A549 (cell line): ENCODE results near the gene PTPN6. TPM values are rescaled to one million over a fixed set of nuclear protein-coding genes. Genes with fewer than 3 reads are reported as not detected.

Source experiments
- ATAC-seq, 2 experiments: fragments of 200-7000 bp in 1 of 2; fragments of >200 bp in 1 of 2; cut with Nextera tagmentation in 1 of 2; cut with Tn5 transposase in 1 of 2; 3 replicates each; pipeline versions ENCODE4 v1.8.0 to v1.9.1; 2018 to 2020; ENCODE audit warnings: mild to moderate bottlenecking in 1 of 2, moderate library complexity in 1 of 2
- CTCF ChIA-PET: fragments of 300-600 bp; sonication (Branson Sonifier 250); formaldehyde crosslinking; extraction: SDS; loops from one replicate; lab custom pipeline; 2021; ENCODE audit warnings: antibody characterized with exemption, inconsistent platforms; lab: Yijun Ruan, JAX
- POLR2A ChIA-PET: fragments of 350-600 bp; formaldehyde crosslinking; extraction: SDS; loops from one replicate; lab custom pipeline; 2021; ENCODE audit warnings: antibody characterized with exemption, inconsistent platforms; lab: Yijun Ruan, JAX
- DNase-seq, 2 experiments: peaks; one replicate each; pipeline versions ENCODE4 v3.0.0 to v3.0.0-alpha.2; 2011 to 2016; ENCODE audit warnings: low read depth in 1 of 2, low spot score in 1 of 2
- FAIRE-seq: peaks from 2 replicates; lab custom pipeline; 2011; peaks lifted over from hg19 to GRCh38; lab: Jason Lieb, UNC
- H3K27ac ChIP-seq, 2 experiments: fragments of >200 bp; sonication (Bioruptor Twin); formaldehyde crosslinking; 3 replicates each; pipeline ENCODE4 v1.5.1; 2016 to 2017
- H3K4me1 ChIP-seq: fragments of >200 bp; sonication (Bioruptor Twin); formaldehyde crosslinking; 3 replicates; pipeline ENCODE4 v1.6.1; 2016
- H3K4me2 ChIP-seq: fragments of >200 bp; sonication (Bioruptor Twin); formaldehyde crosslinking; 3 replicates; pipeline ENCODE4 v1.6.1; 2016
- H3K4me3 ChIP-seq: fragments of >200 bp; sonication (Bioruptor Twin); formaldehyde crosslinking; 3 replicates; pipeline ENCODE4 v1.5.1; 2016
- H3K9me3 ChIP-seq: fragments of >200 bp; sonication (Bioruptor Twin); formaldehyde crosslinking; 3 replicates; pipeline ENCODE4 v1.6.1; 2016
- BCL3 ChIP-seq: fragments of >200 bp; sonication (Bioruptor Twin); formaldehyde crosslinking; IDR thresholded peaks from 3 replicates; pipeline ENCODE4 v1.6.1; 2016
- CEBPB ChIP-seq, 2 experiments: fragments of >200 bp in 1 of 2; sonication (Bioruptor Twin) in 1 of 2; formaldehyde crosslinking in 1 of 2; IDR thresholded peaks; 2 replicates each; pipeline ENCODE4 v1.6.1; 2012 to 2016
- CHD4 ChIP-seq: fragments of 200-600 bp; sonication (generic); IDR thresholded peaks from 2 replicates; pipeline ENCODE4 v1.6.1; 2016; ENCODE audit warnings: antibody characterized with exemption, mild to moderate bottlenecking, borderline replicate concordance
- EP300 ChIP-seq, 2 experiments: fragments of >200 bp; sonication (Bioruptor Twin); formaldehyde crosslinking; IDR thresholded peaks; 2 replicates in 1 of 2; 3 replicates in 1 of 2; pipeline ENCODE4 v1.6.1; 2016 to 2017
- ESRRA ChIP-seq: fragments of 150-350 bp; IDR thresholded peaks from 2 replicates; pipeline ENCODE4 v1.6.1; 2014; ENCODE audit warnings: mild to moderate bottlenecking, low read length, borderline replicate concordance
- FOSL2 ChIP-seq, 2 experiments: fragments of 450-650 bp in 1 of 2; fragments of >200 bp in 1 of 2; sonication (Bioruptor Twin) in 1 of 2; formaldehyde crosslinking; IDR thresholded peaks; 2 replicates each; pipeline versions ENCODE4 v1.5.0 to v1.6.1; 2016 to 2020; ENCODE audit warnings: mild to moderate bottlenecking in 1 of 2, moderate library complexity in 1 of 2
- GATA3 ChIP-seq: IDR thresholded peaks from 2 replicates; pipeline ENCODE4 v1.6.1; 2012; ENCODE audit warnings: borderline replicate concordance
- HOXA7 ChIP-seq: fragments of 250-450 bp; sonication (Bioruptor Pico); IDR thresholded peaks from 2 replicates; pipeline ENCODE4 v1.5.0; 2020; ENCODE audit warnings: mild to moderate bottlenecking, moderate library complexity
- HOXB13 ChIP-seq: fragments of 250-450 bp; sonication (Bioruptor Pico); IDR thresholded peaks from 2 replicates; pipeline ENCODE4 v1.5.0; 2020; ENCODE audit warnings: low read depth, mild to moderate bottlenecking, moderate library complexity
- JUNB ChIP-seq: fragments of >200 bp; sonication (Bioruptor Twin); formaldehyde crosslinking; IDR thresholded peaks from 2 replicates; pipeline ENCODE4 v1.6.1; 2016
- NFE2L2 ChIP-seq: fragments of 150-350 bp; conservative IDR thresholded peaks from 2 replicates; pipeline ENCODE4 v1.6.1; 2014; ENCODE audit warnings: low read length
- PBX3 ChIP-seq: IDR thresholded peaks from 2 replicates; pipeline ENCODE4 v1.6.1; 2012
- POLR2AphosphoS2 ChIP-seq: conservative IDR thresholded peaks from 2 replicates; pipeline ENCODE4 v1.6.1; 2012; ENCODE audit warnings: low read length, improper control_type of control experiment, inconsistent platforms
- RARB ChIP-seq: fragments of 250-450 bp; sonication (Bioruptor Pico); IDR thresholded peaks from 2 replicates; pipeline ENCODE4 v1.8.0; 2021; ENCODE audit warnings: mild to moderate bottlenecking, moderate library complexity
- RNF2 ChIP-seq: fragments of 200-600 bp; sonication (generic); IDR thresholded peaks from 2 replicates; pipeline ENCODE4 v1.6.1; 2016; ENCODE audit warnings: low read depth, mild to moderate bottlenecking, antibody characterized with exemption, moderate library complexity, borderline replicate concordance
- SMC3 ChIP-seq: fragments of >200 bp; sonication (Bioruptor Twin); formaldehyde crosslinking; IDR thresholded peaks from 3 replicates; pipeline ENCODE4 v1.6.1; 2018; ENCODE audit warnings: inconsistent platforms
- ZC3H11A ChIP-seq: fragments of 450-650 bp; IDR thresholded peaks from 2 replicates; pipeline ENCODE4 v1.6.1; 2014; ENCODE audit warnings: antibody characterized with exemption, mild to moderate bottlenecking
- ZFP36 ChIP-seq: fragments of 450-650 bp; IDR thresholded peaks from 2 replicates; pipeline ENCODE4 v1.6.1; 2014; ENCODE audit warnings: borderline replicate concordance; ENCODE audit not compliant: partially characterized antibody
- ZSCAN20 ChIP-seq: fragments of 250-450 bp; sonication (Bioruptor Pico); IDR thresholded peaks from 2 replicates; pipeline ENCODE4 v1.8.0; 2022; ENCODE audit warnings: mild to moderate bottlenecking, moderate library complexity
- WGBS: methylation state at CpG from one replicate; pipeline ENCODE4 v1.1.6; 2017; ENCODE audit errors: missing lambda C conversion rate; 5-methylcytosine and 5-hydroxymethylcytosine counted together
- polyA plus RNA-seq, 4 experiments: library from polyadenylated mRNA; depleted of rRNA in 3 of 4; stranded (reverse); fragments of >200 nt; fragmentation: RNase III in 1 of 4; extraction: RNeasy Plus Mini Kit Qiagen cat#74134 plus additional on column Dnase treatment in 1 of 4; gene quantifications; 2 replicates in 3 of 4; 3 replicates in 1 of 4; pipeline ENCODE4 v1.2.3, GENCODE V29; 2011 to 2017
- TF ChIP-seq, protein P1 (sequence below): fragments of 150-350 bp; IDR thresholded peaks from 2 replicates; pipeline ENCODE4 v1.6.1; 2014; ENCODE audit warnings: low read depth, mild to moderate bottlenecking, low read length
- TF ChIP-seq, protein P2 (sequence below): fragments of >200 bp; sonication (Bioruptor Twin); formaldehyde crosslinking; IDR thresholded peaks from 2 replicates; pipeline ENCODE4 v1.6.1; 2016

PTPN6 gene
- polyA plus RNA-seq, 2 of the 4 experiments (the other 2 are of a cell fraction): 15.1 to 18.9 TPM

DNA sequence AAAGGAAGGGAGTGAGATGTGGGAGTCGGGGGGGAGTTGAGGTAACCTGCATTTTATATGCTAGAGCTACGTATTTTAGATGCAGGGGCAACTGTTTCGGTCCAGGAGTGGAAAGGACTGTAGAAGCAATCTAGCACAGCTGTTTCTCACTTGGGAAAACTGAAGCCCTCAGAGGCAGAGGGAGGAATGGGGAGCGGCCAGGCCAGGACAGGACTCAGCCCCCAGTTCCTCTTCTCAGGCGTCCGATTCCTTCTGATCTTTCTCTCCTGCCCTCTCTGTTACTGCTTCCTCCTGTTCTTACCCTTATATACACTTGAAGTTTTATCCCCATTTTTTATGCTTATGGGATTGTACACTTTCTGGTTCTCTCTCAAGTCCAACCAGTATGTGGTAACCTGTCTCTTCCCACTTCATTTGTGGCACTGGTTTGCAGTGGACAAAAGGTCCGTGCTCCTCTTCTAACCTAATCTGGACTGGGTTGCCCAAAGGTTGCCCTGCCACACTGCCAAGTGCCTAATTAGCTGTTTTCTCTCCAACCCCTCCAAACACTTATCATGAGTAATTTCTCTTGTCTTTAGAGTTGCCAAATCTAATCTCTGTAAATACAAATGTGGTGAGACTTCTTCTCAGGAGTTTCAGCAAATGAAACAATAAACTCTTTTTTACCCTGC lies 50.9 kb downstream of the PTPN6 start:
- ATAC-seq (peak in 1 of 2 experiments; percentile 22; a peak in 1 of 6 replicates), FAIRE-seq (no peak), DNase-seq (no peak)
- H3K9me3 ChIP-seq: no peaks in the 10 kb centered on the region
- WGBS: 93% methylated on average over 7 of the region's 7 CpGs
- CTCF ChIA-PET: no interaction called here
- no peak for TF ChIP-seq EP300 (IDR thresholded peaks at IDR 0.05)
- TF ChIP-seq, protein P1, sequence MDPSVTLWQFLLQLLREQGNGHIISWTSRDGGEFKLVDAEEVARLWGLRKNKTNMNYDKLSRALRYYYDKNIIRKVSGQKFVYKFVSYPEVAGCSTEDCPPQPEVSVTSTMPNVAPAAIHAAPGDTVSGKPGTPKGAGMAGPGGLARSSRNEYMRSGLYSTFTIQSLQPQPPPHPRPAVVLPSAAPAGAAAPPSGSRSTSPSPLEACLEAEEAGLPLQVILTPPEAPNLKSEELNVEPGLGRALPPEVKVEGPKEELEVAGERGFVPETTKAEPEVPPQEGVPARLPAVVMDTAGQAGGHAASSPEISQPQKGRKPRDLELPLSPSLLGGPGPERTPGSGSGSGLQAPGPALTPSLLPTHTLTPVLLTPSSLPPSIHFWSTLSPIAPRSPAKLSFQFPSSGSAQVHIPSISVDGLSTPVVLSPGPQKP: no peak
- no peak for TF ChIP-seq ZC3H11A
- no peak for TF ChIP-seq HOXA7 (CRISPR knock-in tag)
- TF ChIP-seq NFE2L2: no peak
- TF ChIP-seq, all 56 proteins: peak for 0
- Histone ChIP-seq H3K4me1 (no peaks in the 10 kb centered on the region; the same call in 2 of the 3 replicates), H3K4me2 (no peak overlapping the region), H3K27ac (no peak overlapping the region), H3K4me3 (no peak overlapping the region)
- POLR2A ChIA-PET: no interaction called here

DNA sequence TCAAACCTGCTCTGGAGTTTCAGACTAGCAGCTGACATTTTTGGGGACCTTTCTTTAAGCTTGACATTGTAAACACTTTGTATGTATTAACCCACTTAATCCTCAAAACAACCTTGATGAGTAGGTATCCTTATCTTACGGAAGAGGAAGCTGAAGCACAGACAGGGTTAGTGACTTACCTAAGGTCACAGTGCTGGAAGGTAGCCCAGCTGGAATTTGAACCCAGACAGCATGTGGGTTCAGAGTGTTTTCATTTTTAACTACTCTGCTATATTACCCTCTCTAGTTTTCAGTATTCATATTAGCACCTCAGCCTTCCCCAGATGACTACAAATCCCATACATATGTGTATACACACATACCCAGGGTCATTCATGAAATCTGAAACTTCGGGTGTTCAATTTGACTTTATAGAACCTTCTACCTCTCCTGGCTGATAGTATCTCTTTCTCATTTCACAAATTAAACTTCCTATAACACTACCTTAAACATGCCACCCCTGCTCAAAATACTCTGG lies 53.2 kb downstream of the PTPN6 start:
- no peak overlapping the region for H3K4me2 ChIP-seq
- H3K4me1 ChIP-seq: no peaks in the 10 kb centered on the region
- FAIRE-seq (no peak), ATAC-seq (no peak), DNase-seq (no peak)
- ChIA-PET CTCF (interaction anchor here (0.8 to 1.5 kb wide), 8 partner anchors 9 to 90 kb away, joined by 3 to 9 read pairs (median 3); partner anchors contain the start of genes ENO2 and LPCAT3), POLR2A (no interaction called here)
- no peaks in the 10 kb centered on the region for H3K9me3 ChIP-seq
- no peak for TF ChIP-seq CHD4
- TF ChIP-seq PBX3: no peak
- TF ChIP-seq, protein P2, sequence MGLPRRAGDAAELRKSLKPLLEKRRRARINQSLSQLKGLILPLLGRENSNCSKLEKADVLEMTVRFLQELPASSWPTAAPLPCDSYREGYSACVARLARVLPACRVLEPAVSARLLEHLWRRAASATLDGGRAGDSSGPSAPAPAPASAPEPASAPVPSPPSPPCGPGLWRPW: no peak
- 94% methylated on average over 2 of the region's 2 CpGs for WGBS
- H3K4me3 ChIP-seq: no peak overlapping the region
- H3K27ac ChIP-seq: no peak overlapping the region

GRCh38 chr12:7004840-7005239 lies 53.7 kb downstream of the PTPN6 start:
- no peak overlapping the region for H3K4me3 ChIP-seq
- ATAC-seq: no peak
- H3K4me1 ChIP-seq: no peaks in the 10 kb centered on the region
- ChIA-PET CTCF (interaction anchor here (0.8 to 1.5 kb wide), 8 partner anchors 8 to 91 kb away, joined by 3 to 9 read pairs (median 3); partner anchors contain the start of genes ENO2 and LPCAT3), POLR2A (no interaction called here)
- WGBS: 92% methylated on average over 2 of the region's 2 CpGs
- DNase-seq: no peak
- H3K4me2 ChIP-seq: no peak overlapping the region
- no peak overlapping the region for H3K27ac ChIP-seq
- FAIRE-seq: no peak
- no peaks in the 10 kb centered on the region for H3K9me3 ChIP-seq
- TF ChIP-seq FOSL2 (IDR thresholded peaks at IDR 0.05) (no peak), FOSL2 (CRISPR knock-in tag; IDR thresholded peaks at IDR 0.05) (no peak), SMC3 (no peak), ESRRA (no peak), JUNB (no peak), ZSCAN20 (CRISPR knock-in tag) (no peak), GATA3 (no peak)

GRCh38 chr12:7005311-7005710 lies 54.2 kb downstream of the PTPN6 start:
- 87% methylated on average over 2 of the region's 2 CpGs for WGBS
- Histone ChIP-seq H3K9me3 (no peaks in the 10 kb centered on the region), H3K4me1 (no peaks in the 10 kb centered on the region), H3K4me2 (no peak overlapping the region), H3K4me3 (no peak overlapping the region), H3K27ac (no peak overlapping the region)
- FAIRE-seq (peak; percentile 46), DNase-seq (no peak)
- POLR2A ChIA-PET: no interaction called here
- CTCF ChIA-PET: interaction anchor here (0.9 to 1.5 kb wide), 7 partner anchors 8 to 86 kb away, joined by 3 to 9 read pairs (median 3); partner anchors contain the start of gene LPCAT3
- TF ChIP-seq EP300 (IDR thresholded peaks at IDR 0.05): no peak
- no peak for TF ChIP-seq CEBPB (IDR thresholded peaks at IDR 0.05)
- TF ChIP-seq POLR2AphosphoS2: no peak
- no peak for TF ChIP-seq ZFP36
- no peak for TF ChIP-seq RNF2
- no peak for TF ChIP-seq RARB (CRISPR knock-in tag)
- TF ChIP-seq BCL3: no peak
- TF ChIP-seq PBX3: no peak
- no peak for TF ChIP-seq HOXA7 (CRISPR knock-in tag)
- no peak for TF ChIP-seq HOXB13
- TF ChIP-seq, all 56 proteins: peak for 0
- no peak for ATAC-seq
